Breast epithelium (tissue), 4 donors: Measurements from ENCODE around the gene G6PC3. TPM values are rescaled to one million over a fixed set of nuclear protein-coding genes. Genes with fewer than 3 reads are reported as not detected.
"Not testable (repeated sequence)": the region's sequence is repeated elsewhere in the genome, so short reads cannot be mapped to it uniquely, and the experiment has no call there.

Experiments
- DNase-seq, 2 donors: peaks; one replicate each; pipeline ENCODE4 v3.0.0-alpha.2; 2019; ENCODE audit warnings: low spot score in 2 of 2
- H3K27ac ChIP-seq, 2 donors: fragments of 200-600 bp; sonication (generic) in 1 of 2; one replicate each; pipeline ENCODE4 v1.5.1; 2016 to 2019; ENCODE audit warnings: mild to moderate bottlenecking in 1 of 2
- H3K27me3 ChIP-seq, 2 donors: fragments of 200-600 bp; sonication (generic) in 1 of 2; one replicate each; pipeline versions ENCODE4 v1.5.1 to v1.6.0; 2017 to 2019; ENCODE audit warnings: control low read depth in 1 of 2, mild to moderate bottlenecking in 1 of 2
- H3K36me3 ChIP-seq: fragments of 200-600 bp; one replicate; pipeline ENCODE4 v1.5.1; 2019
- H3K4me1 ChIP-seq, 2 donors: fragments of 200-600 bp; sonication (generic); one replicate each; pipeline ENCODE4 v1.5.1; 2016 to 2019; ENCODE audit warnings: control low read depth in 1 of 2
- H3K4me3 ChIP-seq, 3 donors: fragments of 200-600 bp; sonication (generic); 1 replicate in 2 of 3; 2 replicates in 1 of 3; pipeline ENCODE4 v1.5.1; 2016 to 2019; ENCODE audit warnings: mild to moderate bottlenecking in 3 of 3, moderate library complexity in 2 of 3
- H3K9me3 ChIP-seq, 2 donors: fragments of 200-600 bp; sonication (generic) in 1 of 2; one replicate each; pipeline ENCODE4 v1.5.1; 2016 to 2019; ENCODE audit warnings: control low read depth in 1 of 2
- CTCF ChIP-seq, 3 donors: fragments of 450-650 bp; IDR thresholded peaks; one replicate each; pipeline ENCODE4 v1.5.1; 2016 to 2017; ENCODE audit warnings: antibody characterized with exemption in 3 of 3, mild to moderate bottlenecking in 3 of 3, moderate library complexity in 3 of 3
- POLR2A ChIP-seq: fragments of 450-650 bp; IDR thresholded peaks from one replicate; pipeline ENCODE4 v1.6.1; 2016; ENCODE audit warnings: antibody characterized with exemption, mild to moderate bottlenecking, moderate library complexity
- POLR2AphosphoS5 ChIP-seq, 3 donors: sonication (generic); formaldehyde crosslinking; IDR thresholded peaks; one replicate each; pipeline ENCODE4 v1.6.1; 2017; ENCODE audit warnings: antibody characterized with exemption in 3 of 3
- intact Hi-C: fragments of 100-400 bp; cut with DNase I; formaldehyde crosslinking; loops from one replicate; pipeline ENCODE4 v1.15.1; 2023; ENCODE audit warnings: low total_unique reads
- total RNA-seq, 3 donors: library from RNA; depleted of rRNA; stranded (reverse); fragments of >200 nt; gene quantifications; one replicate each; pipeline ENCODE4 v1.1.0, GENCODE V29; 2016

Gene G6PC3
- total RNA-seq, 3 donors from 2014 or later, result 34.7 to 39.8 (median 35.4) TPM

- DNase-seq, result no peak
- Histone ChIP-seq H3K27me3 (no peaks in the 10 kb centered on the region), H3K36me3 (no peaks in the 10 kb centered on the region), H3K4me1 (peaks cover 0 to 4% of the 10 kb centered on the region in 2 donors), H3K27ac (peak overlapping the region in 1 of 2 donors; percentile 19), H3K4me3 (no peak overlapping the region), H3K9me3 (no peaks in the 10 kb centered on the region)
- no peak for TF ChIP-seq POLR2AphosphoS5 (IDR thresholded peaks at IDR 0.05)
- TF ChIP-seq CTCF (IDR thresholded peaks at IDR 0.05), result no peak
- no peak for TF ChIP-seq POLR2A
- intact Hi-C loops, result no loop called here
Observed at GRCh38 chr17:44038604-44039011, 31.9 kb upstream of the G6PC3 start.

GRCh38 chr17:44039829-44040635 is 30.5 kb upstream of the G6PC3 start:
- H3K4me3 ChIP-seq, result peak overlapping the region in 1 of 3 donors; percentile 23
- no peaks in the 10 kb centered on the region for H3K9me3 ChIP-seq
- DNase-seq, result peak in 1 of 2 donors; percentile 34
- no peaks in the 10 kb centered on the region for H3K36me3 ChIP-seq
- H3K4me1 ChIP-seq, result peaks cover 0 to 8% of the 10 kb centered on the region in 2 donors
- peak overlapping the region; percentile 72 to 83 for H3K27ac ChIP-seq
- no peak for TF ChIP-seq CTCF (IDR thresholded peaks at IDR 0.05)
- TF ChIP-seq POLR2A, result no peak
- TF ChIP-seq POLR2AphosphoS5 (IDR thresholded peaks at IDR 0.05), result no peak
- intact Hi-C loops, result no loop called here
- no peaks in the 10 kb centered on the region for H3K27me3 ChIP-seq

DNA sequence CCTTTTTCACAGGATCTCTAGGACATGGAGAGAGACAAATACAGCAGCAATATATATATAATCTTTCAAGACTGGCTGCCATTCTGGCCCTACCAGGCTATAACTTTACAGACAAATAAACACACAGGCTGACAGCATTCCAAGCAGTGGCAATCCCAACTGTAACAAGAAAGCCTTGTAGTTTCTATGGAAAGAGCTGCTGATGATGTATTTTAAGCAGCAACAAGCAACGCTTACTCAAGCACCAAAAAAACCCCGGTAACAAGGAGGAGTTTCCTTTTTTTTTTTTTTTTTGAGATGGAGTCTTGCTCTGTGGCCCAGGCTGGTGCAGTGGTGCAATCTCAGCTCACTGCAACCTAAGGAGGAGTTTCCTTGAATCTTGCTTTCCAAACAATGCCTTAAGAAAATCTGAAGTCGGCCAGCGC is 27.3 kb upstream of the G6PC3 start:
- DNase-seq, result no peak

DNA sequence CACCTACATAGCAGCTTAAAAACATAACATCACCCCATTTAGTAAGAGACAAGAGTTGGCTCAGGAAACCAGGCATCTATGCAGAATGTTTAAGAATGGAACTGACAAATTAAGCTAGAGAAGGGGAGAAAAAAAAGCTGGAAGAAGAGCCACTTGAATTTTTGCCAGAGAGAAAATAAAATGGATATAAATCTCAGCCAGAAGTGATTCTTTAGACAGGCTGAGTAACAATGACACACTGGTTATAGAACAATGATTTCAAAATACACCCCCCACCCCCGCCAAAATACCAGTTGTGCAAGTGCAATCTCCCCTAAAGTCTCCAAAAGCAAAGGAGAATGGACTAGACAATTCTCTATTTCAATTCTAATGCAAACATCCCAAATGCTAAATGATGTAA is 26.5 kb upstream of the G6PC3 start:
- no peak overlapping the region for H3K27ac ChIP-seq
- no peak for DNase-seq
- H3K4me3 ChIP-seq, result no peak overlapping the region
- no peak for TF ChIP-seq POLR2A
- TF ChIP-seq POLR2AphosphoS5 (IDR thresholded peaks at IDR 0.05), result no peak
- no peak for TF ChIP-seq CTCF (IDR thresholded peaks at IDR 0.05)
- H3K36me3 ChIP-seq, result no peaks in the 10 kb centered on the region
- no peaks in the 10 kb centered on the region for H3K9me3 ChIP-seq
- peaks cover 0 to 8% of the 10 kb centered on the region in 2 donors for H3K4me1 ChIP-seq
- intact Hi-C loops, result no loop called here
- no peaks in the 10 kb centered on the region for H3K27me3 ChIP-seq

More for the DNA sequence above, 27.3 kb upstream of the G6PC3 start:
- Histone ChIP-seq H3K4me3 (no peak overlapping the region), H3K36me3 (no peaks in the 10 kb centered on the region), H3K27me3 (no peaks in the 10 kb centered on the region), H3K27ac (no peak overlapping the region), H3K4me1 (peaks cover 0 to 8% of the 10 kb centered on the region in 2 donors), H3K9me3 (no peaks in the 10 kb centered on the region)
- intact Hi-C loops, result no loop called here
- TF ChIP-seq POLR2AphosphoS5 (IDR thresholded peaks at IDR 0.05) (no peak), POLR2A (no peak), CTCF (IDR thresholded peaks at IDR 0.05) (no peak)

- DNase-seq, result no peak
- Histone ChIP-seq H3K36me3 (no peaks in the 10 kb centered on the region), H3K4me3 (no peak overlapping the region), H3K27ac (no peak overlapping the region), H3K27me3 (no peaks in the 10 kb centered on the region), H3K4me1 (peaks cover 0 to 5% of the 10 kb centered on the region in 2 donors), H3K9me3 (no peaks in the 10 kb centered on the region)
- no peak for TF ChIP-seq CTCF (IDR thresholded peaks at IDR 0.05)
- no peak for TF ChIP-seq POLR2A
- no peak for TF ChIP-seq POLR2AphosphoS5 (IDR thresholded peaks at IDR 0.05)
- intact Hi-C loops, result no loop called here
Observed at GRCh38 chr17:44045486-44045885, 25.0 kb upstream of the G6PC3 start.

- H3K36me3 ChIP-seq, H3K27me3 ChIP-seq, H3K9me3 ChIP-seq, H3K4me1 ChIP-seq, H3K27ac ChIP-seq, H3K4me3 ChIP-seq, intact Hi-C loops, DNase-seq: not testable (repeated sequence)
Observed at GRCh38 chr17:44046893-44047292, 23.6 kb upstream of the G6PC3 start.
